H7 (cell line): ENCODE results near the gene CDH23. TPM values are rescaled to one million over a fixed set of nuclear protein-coding genes. Genes with fewer than 3 reads are reported as not detected.

Source experiments
- DNase-seq: peaks from one replicate; pipeline ENCODE4 v3.0.0; 2012
- H3K27me3 ChIP-seq: 2 replicates; pipeline ENCODE4 v1.6.0; 2011; ENCODE audit warnings: mild to moderate bottlenecking, low read length; ENCODE audit not compliant: control insufficient read depth, insufficient read depth
- H3K36me3 ChIP-seq: replicated peaks from 2 replicates; pipeline ENCODE4 v1.5.1; 2011; ENCODE audit warnings: low read length; ENCODE audit not compliant: control insufficient read depth, insufficient read depth
- H3K4me3 ChIP-seq: 2 replicates; pipeline ENCODE4 v1.5.1; 2011; ENCODE audit warnings: low read depth, mild to moderate bottlenecking, control low read depth, low read length, moderate library complexity; ENCODE audit not compliant: insufficient read depth
- total RNA-seq: library from RNA; depleted of rRNA; stranded (reverse); fragments of >200 nt; shearing (Covaris generic); gene quantifications from 2 replicates; pipeline ENCODE4 v1.2.3, GENCODE V29; 2014

The CDH23 gene
- total RNA-seq, 1 experiment from 2014 or later = 4.5 TPM

DNA sequence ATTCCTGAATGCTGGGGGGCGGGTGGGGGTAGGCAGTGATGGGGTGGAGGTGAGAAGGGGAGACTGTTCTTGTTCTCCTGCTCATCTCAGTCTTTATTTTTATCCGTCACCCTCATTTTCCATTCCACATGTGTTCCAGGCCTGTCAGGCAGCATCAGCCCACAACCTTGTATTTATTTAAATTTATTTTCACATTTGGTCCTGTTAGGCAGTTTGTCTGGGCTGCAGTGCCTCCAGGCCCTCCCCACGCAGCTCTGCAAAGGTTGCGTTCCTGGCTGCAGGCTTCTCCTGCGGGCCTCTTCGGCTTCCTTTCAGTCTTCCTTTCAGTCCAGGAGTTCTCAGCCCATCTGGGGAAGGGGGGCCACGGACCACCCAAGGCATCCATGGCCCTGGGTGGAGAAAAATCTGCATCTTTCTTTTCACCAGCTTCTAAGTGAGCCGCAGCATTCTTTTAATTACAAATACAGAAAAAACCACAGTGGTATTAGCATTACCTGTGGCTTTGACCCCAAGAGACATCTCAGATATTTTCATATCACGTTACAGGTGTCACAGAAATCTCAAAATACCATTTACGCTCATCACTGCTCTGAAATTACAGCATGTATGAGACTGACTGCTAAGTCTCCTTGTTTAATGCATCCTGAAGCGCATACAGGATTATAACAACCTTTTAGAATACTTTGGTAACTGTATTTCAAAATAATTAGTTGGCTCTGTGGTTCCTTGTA lies 228.9 kb downstream of the CDH23 start:
- DNase-seq = no peak

DNA sequence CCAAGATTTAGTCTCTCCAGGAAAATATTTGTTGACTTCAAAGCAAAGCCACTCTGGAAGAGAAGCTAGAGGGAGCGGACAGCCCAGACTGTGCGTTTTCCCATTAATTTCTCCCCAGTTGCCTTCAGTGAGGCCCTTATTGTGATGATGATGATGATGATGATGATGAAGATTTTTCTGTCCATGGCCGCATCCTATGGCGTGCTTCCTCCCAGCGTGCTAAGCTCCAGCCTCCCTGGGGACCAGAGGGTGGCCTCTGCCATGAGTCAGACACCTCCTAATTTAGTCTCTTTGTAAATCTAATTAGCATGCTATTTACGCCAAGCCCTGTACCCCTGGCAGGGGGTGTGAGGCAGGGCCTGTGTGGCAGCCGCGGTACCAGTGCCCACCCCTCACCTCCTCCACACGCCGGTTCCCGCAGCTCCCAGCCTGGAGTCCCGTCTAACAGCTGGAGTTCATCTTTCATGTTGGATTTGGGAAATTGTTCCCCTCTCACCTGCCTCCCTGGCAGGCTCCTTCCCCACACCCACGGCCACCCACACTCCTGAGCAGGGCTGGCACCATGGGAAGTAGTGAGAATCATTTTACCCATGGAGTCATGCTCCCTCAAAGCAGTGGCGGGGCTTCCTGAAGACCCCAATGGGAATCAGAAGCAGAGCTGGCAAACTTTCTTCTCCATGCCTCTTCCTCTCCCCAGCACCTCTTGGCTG lies 230.7 kb downstream of the CDH23 start:
- peaks cover 4% of the 10 kb centered on the region; the same call in 1 of the 2 replicates for H3K27me3 ChIP-seq
- no peaks in the 10 kb centered on the region for H3K36me3 ChIP-seq
- DNase-seq = no peak
- H3K4me3 ChIP-seq = no peak overlapping the region

More for the DNA sequence above, 228.9 kb downstream of the CDH23 start:
- Histone ChIP-seq H3K36me3 (no peaks in the 10 kb centered on the region), H3K27me3 (0 out of 2 replicates have a peak, but pooled peaks cover 2% of the 10 kb centered on the region), H3K4me3 (no peak overlapping the region)

DNA sequence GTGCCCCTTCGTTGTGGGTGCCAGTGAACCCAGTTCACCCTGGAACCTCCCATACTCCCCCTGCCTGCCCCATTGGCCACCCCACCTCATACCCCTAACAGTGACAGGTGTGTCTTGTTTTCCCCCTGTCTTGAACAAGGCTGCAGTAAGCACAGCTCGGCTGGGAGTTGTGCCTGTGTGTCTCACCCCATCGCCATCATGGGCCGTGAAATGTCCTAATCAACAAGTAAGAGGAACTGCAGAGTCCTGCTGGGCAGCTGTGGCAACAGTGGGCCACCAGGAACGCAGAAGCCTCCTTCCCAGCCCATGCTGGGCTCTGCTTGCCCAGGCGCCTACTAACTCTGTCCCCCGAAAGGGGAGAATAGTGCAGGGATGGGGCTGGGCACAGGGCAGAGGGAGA lies 231.2 kb downstream of the CDH23 start:
- no peak for DNase-seq
- Histone ChIP-seq H3K27me3 (peaks cover 4% of the 10 kb centered on the region; the same call in 1 of the 2 replicates), H3K4me3 (no peak overlapping the region), H3K36me3 (no peaks in the 10 kb centered on the region)

DNA sequence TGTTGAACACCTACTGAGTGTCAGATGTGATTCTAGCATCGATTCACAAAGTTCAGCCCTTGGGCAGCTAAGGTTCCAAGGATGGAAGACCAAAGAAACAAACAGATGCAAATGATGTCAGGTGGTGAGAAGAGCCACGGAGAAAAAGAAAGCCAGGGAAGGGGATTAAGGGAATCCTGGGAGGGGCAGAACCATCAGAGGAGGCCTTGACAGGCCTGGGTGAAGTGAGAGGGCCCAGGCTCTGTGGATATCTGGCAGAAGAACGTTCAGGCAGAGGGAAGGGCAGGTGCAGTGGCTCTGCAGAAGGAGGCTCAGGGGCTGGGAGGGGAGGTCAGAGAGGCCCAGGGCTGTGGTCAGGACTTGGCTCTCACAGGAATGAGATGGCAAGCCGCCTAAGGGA lies 232.4 kb downstream of the CDH23 start:
- Histone ChIP-seq H3K4me3 (no peak overlapping the region), H3K36me3 (no peaks in the 10 kb centered on the region), H3K27me3 (peaks cover 4% of the 10 kb centered on the region)
- no peak for DNase-seq

DNA sequence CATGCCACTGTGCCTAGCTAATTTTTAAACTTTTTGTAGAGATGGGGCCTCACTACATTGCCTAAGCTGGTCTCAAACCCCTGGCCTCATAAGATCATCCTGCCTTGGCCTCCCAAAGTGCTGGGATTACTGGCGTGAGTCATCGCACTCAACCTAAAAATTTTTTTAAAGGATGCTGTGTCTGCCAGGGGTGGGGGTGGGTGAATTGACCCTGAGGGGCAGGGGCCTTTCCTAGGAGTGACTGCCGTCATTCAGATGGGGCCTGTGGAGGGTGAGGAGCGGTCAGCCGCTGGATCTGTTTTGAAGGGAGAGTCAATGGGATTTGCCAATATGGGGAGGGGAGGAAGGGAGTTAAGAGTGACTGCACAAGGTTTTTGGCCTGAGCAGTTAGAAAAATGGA lies 233.4 kb downstream of the CDH23 start:
- DNase-seq = no peak
- H3K36me3 ChIP-seq = no peaks in the 10 kb centered on the region

DNA sequence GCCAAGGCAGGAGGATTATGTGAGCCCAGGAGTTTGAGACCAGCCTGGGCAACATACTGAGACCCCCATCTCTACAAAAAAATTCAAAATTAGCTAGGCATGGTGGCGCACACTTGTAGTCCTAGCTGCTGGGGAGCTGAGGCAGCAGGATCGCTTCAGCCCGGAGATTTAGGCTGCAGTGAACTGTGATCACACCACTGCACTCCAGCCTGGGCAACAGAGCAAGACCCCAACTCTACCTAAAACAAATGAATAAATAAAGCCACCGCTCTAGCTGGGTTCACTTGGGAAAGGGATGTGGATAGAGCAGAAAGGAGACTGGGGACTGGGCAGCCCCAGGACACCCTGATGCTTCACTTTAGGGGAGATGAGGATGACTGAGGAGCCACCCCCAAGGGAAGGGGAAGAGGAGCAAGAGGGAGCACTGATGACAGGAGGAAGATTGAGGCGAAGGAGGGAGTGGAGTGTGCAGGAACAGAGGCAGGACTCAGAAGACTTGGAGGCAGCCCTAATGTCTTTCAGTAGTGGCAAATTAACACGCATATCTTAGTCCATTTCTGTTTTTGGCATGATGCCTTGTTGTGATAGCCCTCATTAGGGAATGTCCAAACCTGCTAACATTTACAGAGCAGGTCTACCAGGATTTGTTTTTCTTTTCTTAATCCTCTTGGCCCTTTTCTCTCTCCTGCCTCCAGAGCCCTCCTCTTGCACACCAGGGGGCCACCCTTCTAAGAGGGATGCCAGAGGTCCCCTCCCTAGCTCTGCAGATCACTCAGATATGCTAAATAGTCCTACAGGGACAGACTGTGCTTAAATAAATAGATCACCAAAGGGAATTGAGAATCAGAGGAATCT lies 234.5 kb downstream of the CDH23 start:
- no peak overlapping the region for H3K4me3 ChIP-seq
- peaks cover 6% of the 10 kb centered on the region for H3K27me3 ChIP-seq
- no peaks in the 10 kb centered on the region for H3K36me3 ChIP-seq
- peak; percentile 88 for DNase-seq

More for the DNA sequence above, 233.4 kb downstream of the CDH23 start:
- no peak overlapping the region for H3K4me3 ChIP-seq
- H3K27me3 ChIP-seq = peaks cover 4% of the 10 kb centered on the region

DNA sequence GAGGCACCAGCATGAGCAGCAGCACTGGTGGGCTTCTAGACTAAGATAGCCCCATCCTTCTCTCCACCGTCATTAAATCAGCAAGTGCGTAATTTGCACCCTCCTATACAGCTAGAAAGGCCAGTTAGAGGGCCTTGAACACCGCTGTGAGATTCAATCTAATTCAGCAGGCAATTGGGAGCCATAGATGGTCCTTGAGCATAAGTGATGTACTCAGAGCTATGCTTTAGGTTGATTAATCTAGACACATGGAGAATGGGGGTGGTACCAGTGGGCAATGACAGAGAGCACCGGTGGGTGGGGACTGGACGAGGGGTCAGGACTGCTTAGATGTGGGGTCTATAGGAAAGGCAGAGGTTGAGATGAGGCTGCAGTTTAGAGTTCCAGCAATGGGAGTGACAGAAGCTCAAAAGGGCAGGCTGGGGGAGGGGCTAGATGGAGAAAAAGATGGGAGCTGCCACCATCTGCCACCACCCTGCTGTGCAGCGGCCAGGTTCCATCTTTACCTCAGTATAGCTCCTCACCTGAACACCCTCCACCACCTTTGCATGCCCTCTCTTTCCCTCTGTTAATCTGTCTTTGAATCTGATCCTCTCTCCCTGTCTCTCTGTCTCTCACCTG lies 235.6 kb downstream of the CDH23 start:
- Histone ChIP-seq H3K27me3 (peaks cover 6% of the 10 kb centered on the region), H3K36me3 (no peaks in the 10 kb centered on the region), H3K4me3 (no peak overlapping the region)
- no peak for DNase-seq

DNA sequence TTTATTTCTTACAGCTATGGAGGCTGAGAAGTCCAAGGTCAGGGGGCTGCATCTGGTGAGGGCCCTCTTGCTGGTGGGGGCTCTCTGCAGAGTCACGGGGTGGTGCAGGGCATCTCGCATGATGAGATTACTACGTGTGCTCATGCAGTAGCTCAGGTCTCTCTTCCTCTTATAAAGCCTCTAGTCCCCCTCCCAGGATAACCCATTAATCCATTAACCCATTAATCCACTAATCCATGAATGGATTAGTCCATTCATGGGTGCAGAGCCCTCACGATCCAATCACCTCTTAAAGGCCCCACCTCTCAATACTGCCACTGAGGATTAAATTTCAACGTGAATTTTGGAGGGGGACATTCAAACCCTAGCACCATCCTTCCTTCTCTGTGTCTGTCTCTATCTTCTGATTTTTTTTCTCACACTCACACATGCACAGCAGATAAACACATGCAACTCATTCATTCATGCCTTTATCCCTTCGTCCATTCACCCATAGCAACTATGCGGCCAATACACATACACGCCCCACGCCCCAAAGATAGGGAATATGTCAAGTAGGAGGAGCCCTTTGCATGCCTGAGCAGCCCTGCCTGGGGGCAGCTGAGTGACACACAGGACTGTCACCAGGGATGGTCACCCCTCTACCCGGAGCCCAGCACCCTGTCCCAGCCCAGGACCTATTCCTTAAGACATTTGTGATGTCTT lies 236.3 kb downstream of the CDH23 start:
- no peak overlapping the region for H3K4me3 ChIP-seq

DNA sequence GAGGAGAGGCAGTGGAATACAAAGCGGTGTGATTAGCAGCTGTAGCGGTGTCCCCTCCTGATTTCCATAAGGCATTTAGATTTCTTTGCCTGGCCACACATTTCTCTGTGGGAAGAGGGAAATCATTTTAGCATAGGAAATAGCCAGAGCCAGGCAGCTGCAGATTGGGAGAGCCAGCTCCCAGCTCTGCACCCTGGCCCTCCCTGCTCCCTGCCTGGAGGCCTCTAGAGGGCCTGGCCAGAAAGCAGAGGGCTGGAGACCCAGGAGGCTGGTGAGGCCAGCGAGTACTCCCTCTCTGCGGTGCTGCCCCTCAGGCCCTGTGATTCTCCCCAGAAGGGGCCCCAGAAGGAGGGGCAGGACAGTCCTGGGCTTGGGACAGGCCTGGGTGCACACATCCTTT lies 237.2 kb downstream of the CDH23 start:
- Histone ChIP-seq H3K4me3 (no peak overlapping the region), H3K36me3 (no peaks in the 10 kb centered on the region), H3K27me3 (peaks cover 6% of the 10 kb centered on the region)
- DNase-seq = peak; percentile 76

More for the DNA sequence above, 236.3 kb downstream of the CDH23 start:
- Histone ChIP-seq H3K36me3 (no peaks in the 10 kb centered on the region), H3K27me3 (peaks cover 6% of the 10 kb centered on the region)
- no peak for DNase-seq

DNA sequence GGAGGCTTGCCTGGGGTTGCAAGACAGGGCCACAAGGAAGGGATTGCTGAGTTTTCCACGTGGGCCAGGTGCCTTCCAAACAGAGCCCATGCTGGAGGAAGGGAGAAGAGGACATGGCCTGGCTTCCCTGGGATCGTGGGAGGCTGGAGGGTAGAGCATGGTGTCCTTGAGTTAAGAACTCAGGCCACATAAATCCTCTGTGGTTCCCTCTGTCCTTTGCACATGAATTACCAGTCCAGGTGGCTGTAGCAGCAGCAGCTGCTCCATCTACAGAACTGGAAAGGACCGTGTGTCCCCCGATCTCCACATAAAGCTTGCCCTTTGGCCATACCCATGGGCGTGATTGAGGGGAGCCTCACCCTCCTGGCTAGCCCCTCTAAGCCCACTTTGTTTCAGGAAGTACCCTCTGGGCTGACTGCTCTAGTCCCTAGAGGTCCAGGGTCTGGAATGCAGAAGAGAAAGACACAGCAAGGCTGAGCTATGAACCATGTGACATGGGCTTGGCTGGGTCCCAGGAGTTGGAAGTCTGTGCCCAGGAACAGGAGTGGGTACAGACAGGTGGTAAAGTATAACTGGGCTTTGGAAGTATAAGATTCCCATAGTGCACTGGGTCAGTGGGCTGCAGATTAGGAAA lies 237.9 kb downstream of the CDH23 start:
- Histone ChIP-seq H3K36me3 (no peaks in the 10 kb centered on the region), H3K4me3 (no peak overlapping the region), H3K27me3 (peaks cover 6% of the 10 kb centered on the region)
- no peak for DNase-seq

DNA sequence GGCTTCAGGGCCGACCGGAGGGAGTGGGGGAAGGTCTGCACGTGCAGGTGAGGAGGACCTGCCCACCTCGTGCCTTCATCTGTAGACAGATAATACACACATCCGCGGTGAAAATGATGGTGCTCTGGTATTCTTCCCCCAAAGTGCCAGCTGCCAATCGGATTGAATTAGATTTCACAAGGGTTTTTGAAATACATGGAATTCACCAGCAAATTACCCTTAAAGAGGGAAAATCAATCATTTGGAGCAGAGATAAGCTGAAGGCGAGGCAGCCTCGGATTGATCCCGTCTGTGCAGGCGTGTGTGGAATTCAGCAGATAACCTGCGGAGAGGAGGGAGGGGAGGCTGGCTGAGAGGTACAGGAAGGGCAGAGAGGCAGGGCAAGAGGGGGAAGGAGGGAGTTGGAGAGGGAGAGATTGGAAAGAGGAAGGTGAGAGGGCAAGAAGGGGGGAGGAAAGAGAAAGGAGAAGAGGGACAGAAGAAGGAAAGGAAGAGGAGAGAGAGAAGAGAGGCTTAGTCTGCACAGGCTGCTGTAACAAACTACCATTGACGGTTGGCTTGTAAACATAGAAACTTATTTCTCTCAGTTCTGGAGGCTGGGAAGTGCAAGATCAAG lies 238.6 kb downstream of the CDH23 start:
- Histone ChIP-seq H3K4me3 (no peak overlapping the region), H3K27me3 (peaks cover 6% of the 10 kb centered on the region), H3K36me3 (no peaks in the 10 kb centered on the region)
- peak; percentile 79 for DNase-seq

DNA sequence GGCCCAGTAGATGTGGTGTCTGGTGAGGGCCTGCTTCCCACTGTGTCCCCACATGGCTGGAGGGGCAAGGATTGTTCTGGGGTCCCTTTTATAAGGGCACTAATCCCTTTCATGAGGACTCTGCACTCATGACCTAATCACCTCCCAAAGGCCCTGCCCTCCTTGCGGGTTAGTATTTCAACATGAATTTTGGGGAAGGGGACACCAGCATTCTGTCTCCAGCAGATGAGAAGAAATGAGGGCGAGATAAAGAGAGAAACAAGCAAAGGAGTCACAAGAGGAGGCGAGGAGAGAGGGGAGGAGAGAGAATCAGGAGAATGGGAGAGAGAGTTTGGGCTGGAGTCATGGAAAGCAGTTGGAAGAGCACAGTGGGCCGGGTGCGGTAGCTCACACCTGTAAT lies 239.1 kb downstream of the CDH23 start:
- H3K27me3 ChIP-seq = peaks cover 5% of the 10 kb centered on the region
- no peaks in the 10 kb centered on the region for H3K36me3 ChIP-seq
- no peak overlapping the region for H3K4me3 ChIP-seq
- DNase-seq = no peak

DNA sequence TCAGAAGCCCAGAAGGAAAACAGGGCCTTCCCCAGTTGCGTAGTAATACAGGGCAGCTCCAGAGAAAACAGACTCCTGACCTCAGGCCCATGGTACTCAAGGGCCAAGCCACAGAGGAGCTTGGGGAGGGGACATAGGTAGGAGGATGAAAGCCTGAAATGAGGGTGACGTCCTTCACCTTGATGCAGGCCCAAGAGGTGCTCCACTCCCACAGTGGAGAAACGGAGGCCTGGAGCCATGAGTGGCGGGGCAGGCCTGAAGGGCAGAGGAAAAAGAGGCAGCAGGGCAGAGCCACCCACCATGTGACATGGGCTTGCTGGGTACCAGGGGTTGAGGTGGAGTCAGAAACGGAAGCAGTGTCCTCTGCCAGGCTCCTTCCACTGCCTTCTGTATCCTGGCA lies 239.9 kb downstream of the CDH23 start:
- no peak for DNase-seq
- no peaks in the 10 kb centered on the region for H3K36me3 ChIP-seq
- H3K27me3 ChIP-seq = peaks cover 5% of the 10 kb centered on the region
- no peak overlapping the region for H3K4me3 ChIP-seq
